HepG2 (cell line): ENCODE results near the gene SYNGR4. TPM values are rescaled to one million over a fixed set of nuclear protein-coding genes. Genes with fewer than 3 reads are reported as not detected.

Source experiments
- ATAC-seq: fragments of 200-7000 bp; cut with Tn5 transposase; 3 replicates; pipeline ENCODE4 v1.9.1; 2020; ENCODE audit warnings: mild to moderate bottlenecking, moderate library complexity
- BruUV-seq: library from RNA; stranded (reverse); fragments of 400-500 nt; replicated peaks from 2 replicates; lab custom pipeline; 2021; lab: Mats Ljungman, UMichigan
- CTCF ChIA-PET: fragments of 300-600 bp; formaldehyde crosslinking; extraction: SDS; loops from one replicate; lab custom pipeline; 2021; ENCODE audit warnings: low total read pairs, inconsistent platforms, low intra/inter-chr PET ratio; lab: Yijun Ruan, JAX
- POLR2A ChIA-PET: fragments of 350-600 bp; sonication (Branson Sonifier 250); formaldehyde crosslinking; loops from one replicate; lab custom pipeline; 2020; ENCODE audit warnings: antibody characterized with exemption, inconsistent platforms; lab: Yijun Ruan, JAX
- DNase-seq: peaks from one replicate; pipeline ENCODE4 v3.0.0-alpha.2; 2015; ENCODE audit warnings: low spot score
- FAIRE-seq: peaks from 3 replicates; lab custom pipeline; 2011; peaks lifted over from hg19 to GRCh38; lab: Jason Lieb, UNC
- H2AFZ ChIP-seq: one replicate; pipeline ENCODE4 v1.6.1; 2011; ENCODE audit warnings: low read length, inconsistent platforms
- H3K27ac ChIP-seq: fragments of 300-600 bp; 3 replicates; pipeline ENCODE4 v1.8.0; 2011; ENCODE audit warnings: mixed run types, mild to moderate bottlenecking, mixed read lengths, low read length, inconsistent platforms; ENCODE audit not compliant: insufficient read depth; ENCODE audit errors: extremely low read length
- H3K27me3 ChIP-seq, 2 experiments: fragments of 200-600 bp in 1 of 2; 2 replicates in 1 of 2; 3 replicates in 1 of 2; pipeline versions ENCODE4 v1.6.0 to v1.8.0; 2011; ENCODE audit warnings: low read length in 2 of 2, mild to moderate bottlenecking in 2 of 2, moderate library complexity in 2 of 2, inconsistent platforms in 1 of 2; ENCODE audit not compliant: insufficient read depth in 2 of 2, control insufficient read depth in 1 of 2
- H3K36me3 ChIP-seq, 2 experiments: fragments of 200-600 bp in 1 of 2; replicated peaks in 1 of 2; 2 replicates in 1 of 2; 3 replicates in 1 of 2; pipeline versions ENCODE4 v1.5.1 to v1.8.0; 2011; ENCODE audit warnings: low read length in 2 of 2, inconsistent platforms in 1 of 2; ENCODE audit not compliant: insufficient read depth in 2 of 2, control insufficient read depth in 1 of 2
- H3K4me1 ChIP-seq: 2 replicates; pipeline ENCODE4 v1.5.1; 2012; ENCODE audit warnings: low read length, inconsistent platforms; ENCODE audit not compliant: insufficient read depth
- H3K4me2 ChIP-seq: 2 replicates; pipeline ENCODE4 v1.6.0; 2011; ENCODE audit warnings: low read depth, low read length, inconsistent platforms
- H3K4me3 ChIP-seq, 3 experiments: fragments of 200-600 bp in 1 of 3; sonication (generic), shearing (Covaris generic) in 1 of 3; replicated peaks in 1 of 3; 2 replicates each; pipeline ENCODE4 v1.5.1; 2011 to 2016; ENCODE audit warnings: low read length in 3 of 3, inconsistent platforms in 2 of 3, low read depth in 2 of 3, mild to moderate bottlenecking in 2 of 3, control low read depth in 1 of 3, mixed read lengths in 1 of 3; ENCODE audit not compliant: insufficient read depth in 1 of 3
- H3K79me2 ChIP-seq: one replicate; pipeline ENCODE4 v1.6.1; 2011; ENCODE audit warnings: low read length, inconsistent platforms; ENCODE audit not compliant: insufficient read depth
- H3K9ac ChIP-seq: 2 replicates; pipeline ENCODE4 v1.6.0; 2011; ENCODE audit warnings: mild to moderate bottlenecking, low read depth, low read length, inconsistent platforms; ENCODE audit not compliant: insufficient read depth
- H3K9me3 ChIP-seq: 2 replicates; pipeline ENCODE4 v1.5.1; 2012; ENCODE audit warnings: mild to moderate bottlenecking, low read length
- H4K20me1 ChIP-seq: 2 replicates; pipeline ENCODE4 v1.6.0; 2011; ENCODE audit warnings: inconsistent platforms, mild to moderate bottlenecking, low read length, moderate library complexity; ENCODE audit not compliant: insufficient read depth
- MATR3 ChIP-seq: sonication (generic); formaldehyde crosslinking; IDR thresholded peaks from 2 replicates; pipeline ENCODE4 v1.4.0; 2020; ENCODE audit warnings: missing genetic modification reagents
- PATZ1 ChIP-seq: sonication (generic); formaldehyde crosslinking; IDR thresholded peaks from 2 replicates; pipeline ENCODE4 v1.4.0; 2020; ENCODE audit warnings: missing genetic modification reagents
- POLR2A ChIP-seq, 2 experiments: IDR thresholded peaks; 2 replicates each; pipeline ENCODE4 v1.6.1; 2011; ENCODE audit warnings: low read depth in 2 of 2, low read length in 2 of 2, mild to moderate bottlenecking in 1 of 2, moderate library complexity in 1 of 2; ENCODE audit not compliant: insufficient read depth in 1 of 2
- ZSCAN25 ChIP-seq: sonication (generic); formaldehyde crosslinking; IDR thresholded peaks from 2 replicates; pipeline ENCODE4 v1.8.0; 2022; ENCODE audit warnings: mild to moderate bottlenecking, missing genetic modification reagents
- WGBS: methylation state at CpG from one replicate; pipeline ENCODE4 v1.1.6; 2017; ENCODE audit warnings: low lambda C conversion rate; 5-methylcytosine and 5-hydroxymethylcytosine counted together
- in situ Hi-C: cut with HindIII; loops from 2 replicates; pipeline ENCODE4 v1.10.0; 2017; ENCODE audit warnings: low pct_unique_long_range_greater_than_20kb; ENCODE audit not compliant: extremely low pct_ligation_motif_present
- intact Hi-C: fragments of 100-400 bp; cut with micrococcal nuclease; formaldehyde crosslinking; loops from one replicate; pipeline ENCODE4 v1.10.0; 2022; ENCODE audit not compliant: unreplicated experiment
- polyA plus RNA-seq, 8 experiments: library from polyadenylated mRNA; depleted of rRNA in 3 of 8; stranded (reverse) in 7 of 8; unstranded in 1 of 8; fragments of >200 nt; fragmentation: Illumina TruSeq in 4 of 8; extraction: Trizol in 4 of 8; gene quantifications; 2 replicates each; pipeline versions ENCODE4 v1.2.1 to v1.2.3, GENCODE V29; 2011 to 2016; ENCODE audit warnings: low read depth in 4 of 8, missing spikeins in 1 of 8, mixed read lengths in 1 of 8; ENCODE audit not compliant: insufficient read depth in 1 of 8
- total RNA-seq, 5 experiments: library from RNA; depleted of rRNA; stranded (reverse); fragments of >200 nt; fragmentation: Illumina TruSeq; extraction: Trizol; gene quantifications; 2 replicates each; pipeline ENCODE4 v1.2.3, GENCODE V29; 2016; ENCODE audit warnings: low read depth in 1 of 5

The SYNGR4 gene
- total and polyA plus RNA-seq, 2 of the 13 experiments (the other 11 are each of a cell fraction or from before 2014, with no cell fraction given) = not detected

GRCh38 chr19:48396016-48396823, 32.1 kb downstream of the SYNGR4 start (continued):
- peak; percentile 47 for TF ChIP-seq PATZ1 (CRISPR knock-in tag)
- peak; percentile 56; the same call in 1 of the 2 replicates for TF ChIP-seq ZSCAN25 (CRISPR knock-in tag)

GRCh38 chr19:48396824-48397176, 32.6 kb downstream of the SYNGR4 start:
- CTCF ChIA-PET = no interaction called here
- H4K20me1 ChIP-seq = no peaks in the 10 kb centered on the region
- POLR2A ChIA-PET = no interaction called here
- H3K36me3 ChIP-seq = no peaks in the 10 kb centered on the region
- DNase-seq = no peak
- in situ Hi-C loops (no loop called here), intact Hi-C loops (no loop called here)
- peaks cover 11 to 52% of the 10 kb centered on the region in 2 experiments for H3K27me3 ChIP-seq
- no CpG with 5 or more reads among the region's 2 CpGs for WGBS
- H3K4me2 ChIP-seq = no peak overlapping the region
- no peak overlapping the region for H3K27ac ChIP-seq
- no peak for ATAC-seq
- H3K4me3 ChIP-seq = no peak overlapping the region
- no peaks in the 10 kb centered on the region for H3K79me2 ChIP-seq
- no peak overlapping the region for H2AFZ ChIP-seq
- FAIRE-seq = no peak
- TF ChIP-seq POLR2A (IDR thresholded peaks at IDR 0.05; ENCODE audit: insufficient read depth in 1 of 2, low read depth in 2 of 2, low read length in 2 of 2) (0 out of 4 replicates have a peak, but pooled peaks of 1 of the 2 experiments have one; percentile 11), MATR3 (no peak)
- H3K9ac ChIP-seq = no peak overlapping the region
- no peaks in the 10 kb centered on the region for H3K9me3 ChIP-seq
- no TSS peak for BruUV-seq
- peaks cover 79% of the 10 kb centered on the region for H3K4me1 ChIP-seq
